AG04450 (cell line): ENCODE measurements around the gene TCF15. TPM values are rescaled to one million over a fixed set of nuclear protein-coding genes. Genes with fewer than 3 reads are reported as not detected.

ENCODE experiments used
- CTCF ChIA-PET: fragments of 300-600, 350-600 bp; formaldehyde crosslinking; extraction: SDS; loops from one replicate; lab custom pipeline; 2022; ENCODE audit warnings: antibody characterized with exemption, inconsistent platforms; lab: Charles Lee
- POLR2A ChIA-PET: fragments of 350-600 bp; formaldehyde crosslinking; extraction: SDS; loops from one replicate; lab custom pipeline; 2021; ENCODE audit warnings: antibody characterized with exemption, inconsistent platforms; lab: Yijun Ruan, JAX
- DNase-seq: peaks from one replicate; pipeline ENCODE4 v3.0.0-alpha.2; 2011; ENCODE audit warnings: low read depth, low spot score
- H3K27ac ChIP-seq: one replicate; pipeline ENCODE4 v1.5.1; 2012; ENCODE audit warnings: low read depth, low read length, control low read depth
- H3K27me3 ChIP-seq: one replicate; pipeline ENCODE4 v1.6.0; 2012; ENCODE audit warnings: low read length; ENCODE audit not compliant: control insufficient read depth, insufficient read depth
- H3K4me3 ChIP-seq: 2 replicates; pipeline ENCODE4 v1.5.1; 2011; ENCODE audit warnings: mild to moderate bottlenecking, low read depth, low read length, control low read depth
- H3K9me3 ChIP-seq: 2 replicates; pipeline ENCODE4 v1.5.1; 2012; ENCODE audit warnings: low read length; ENCODE audit not compliant: control insufficient read depth, insufficient read depth
- CTCF ChIP-seq: IDR thresholded peaks from 2 replicates; pipeline ENCODE4 v1.5.1; 2011; ENCODE audit warnings: low read depth, low read length, control low read depth, inconsistent platforms
- polyA plus RNA-seq: library from polyadenylated mRNA; depleted of rRNA; stranded (reverse); fragments of >200 nt; gene quantifications from 2 replicates; pipeline ENCODE4 v1.2.3, GENCODE V29; 2011

TCF15 gene
- polyA plus RNA-seq, 1 experiment: not detected

GRCh38 chr20:654417-654750, 44.3 kb upstream of the TCF15 start:
- Histone ChIP-seq H3K27ac (no peak overlapping the region), H3K4me3 (no peak overlapping the region), H3K9me3 (no peaks in the 10 kb centered on the region), H3K27me3 (peaks cover 2% of the 10 kb centered on the region)
- ChIA-PET POLR2A (no interaction called here), CTCF (interaction anchor here (3.4 kb wide), 1 partner anchor 9 kb away, joined by 21 read pairs; no protein-coding TSS in a partner anchor)
- no peak for TF ChIP-seq CTCF
- DNase-seq: no peak

GRCh38 chr20:653590-654416, 43.7 kb upstream of the TCF15 start:
- Histone ChIP-seq H3K27me3 (peaks cover 2% of the 10 kb centered on the region), H3K27ac (peak overlapping the region; percentile 57), H3K9me3 (no peaks in the 10 kb centered on the region), H3K4me3 (peak overlapping the region; percentile 60)
- CTCF ChIA-PET: interaction anchor here (3.4 kb wide), 1 partner anchor 8 kb away, joined by 21 read pairs; no protein-coding TSS in a partner anchor
- no peak for DNase-seq
- no peak for TF ChIP-seq CTCF
- POLR2A ChIA-PET: no interaction called here

GRCh38 chr20:653110-653589, 43.0 kb upstream of the TCF15 start, which contains the start of gene SRXN1:
TSS of gene SRXN1 (minus strand) at chr20:653200. CDS start at chr20:653185, 15 bp downstream.
- peaks cover under 1% of the 10 kb centered on the region for H3K27me3 ChIP-seq
- ChIA-PET POLR2A (no interaction called here), CTCF (interaction anchor here (1.0 kb wide), 1 partner anchor 14 kb away, joined by 3 read pairs; no protein-coding TSS in a partner anchor)
- peak; percentile 81 for DNase-seq
- peak within 1 kb of the TSS; percentile 65 for H3K27ac ChIP-seq
- H3K9me3 ChIP-seq: no peaks in the 10 kb centered on the region; the same call in 1 of the 2 replicates
- H3K4me3 ChIP-seq: peak within 1 kb of the TSS; percentile 98
- peak; percentile 43 for TF ChIP-seq CTCF

- Histone ChIP-seq H3K27me3 (no peaks in the 10 kb centered on the region), H3K27ac (peak overlapping the region; percentile 65), H3K4me3 (peak overlapping the region; percentile 98), H3K9me3 (peaks cover 3% of the 10 kb centered on the region)
- TF ChIP-seq CTCF: no peak
- DNase-seq: peak; percentile 13
- CTCF ChIA-PET: interaction anchor here (1.0 kb wide), 1 partner anchor 14 kb away, joined by 3 read pairs; no protein-coding TSS in a partner anchor
- POLR2A ChIA-PET: interaction anchor here (0.7 to 0.8 kb wide), 2 partner anchors 10 to 109 kb away, joined by 3 to 5 read pairs; partner anchors contain the start of gene CSNK2A1
Observed at GRCh38 chr20:652615-653109, 42.6 kb upstream of the TCF15 start.
